Liver (tissue), 2 donors: ENCODE results near the gene PASK.
"Not testable (repeated sequence)": the region's sequence is repeated elsewhere in the genome, so short reads cannot be mapped to it uniquely, and the experiment has no call there.

Source experiments
- TF ChIP-seq, protein P1 (sequence below): fragments of 150-350 bp; IDR thresholded peaks from 2 replicates; pipeline ENCODE4 v1.5.1; 2017; ENCODE audit warnings: improper control_type of control experiment, low read depth, low read length; ENCODE audit not compliant: missing input control
- TF ChIP-seq, protein P2 (sequence below): IDR thresholded peaks from 2 replicates; pipeline ENCODE4 v1.6.1; 2016; ENCODE audit warnings: antibody characterized with exemption, mild to moderate bottlenecking
- donor health status: healthy.

DNA sequence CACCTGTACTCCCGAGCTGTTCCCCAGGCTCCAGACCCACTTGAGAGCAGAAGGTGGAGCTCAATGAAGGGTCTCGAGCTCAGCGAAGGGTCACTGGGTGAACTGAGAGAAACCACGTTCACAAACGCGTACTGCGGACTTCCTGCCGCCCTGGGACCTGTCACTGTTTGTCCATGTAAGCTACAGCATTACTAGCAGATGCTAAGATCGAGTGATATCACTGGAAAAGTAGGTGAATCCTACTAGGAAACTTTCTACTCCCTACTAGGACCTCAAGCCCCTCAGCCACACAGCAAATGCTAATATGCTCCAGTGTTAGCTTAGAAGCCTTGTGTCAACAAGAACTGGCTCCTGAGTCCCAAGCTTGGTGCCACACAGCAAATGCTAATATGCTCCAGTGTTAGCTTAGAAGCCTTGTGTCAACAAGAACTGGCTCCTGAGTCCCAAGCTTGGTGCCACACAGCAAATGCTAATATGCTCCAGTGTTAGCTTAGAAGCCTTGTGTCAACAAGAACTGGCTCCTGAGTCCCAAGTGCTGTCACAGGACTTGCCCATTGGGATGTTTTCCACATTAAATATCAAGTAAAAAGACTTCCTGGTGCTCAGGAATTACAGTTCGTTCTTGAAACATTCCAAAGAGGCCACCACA lies 56.0 kb downstream of the PASK start:
- TF ChIP-seq, protein P1, sequence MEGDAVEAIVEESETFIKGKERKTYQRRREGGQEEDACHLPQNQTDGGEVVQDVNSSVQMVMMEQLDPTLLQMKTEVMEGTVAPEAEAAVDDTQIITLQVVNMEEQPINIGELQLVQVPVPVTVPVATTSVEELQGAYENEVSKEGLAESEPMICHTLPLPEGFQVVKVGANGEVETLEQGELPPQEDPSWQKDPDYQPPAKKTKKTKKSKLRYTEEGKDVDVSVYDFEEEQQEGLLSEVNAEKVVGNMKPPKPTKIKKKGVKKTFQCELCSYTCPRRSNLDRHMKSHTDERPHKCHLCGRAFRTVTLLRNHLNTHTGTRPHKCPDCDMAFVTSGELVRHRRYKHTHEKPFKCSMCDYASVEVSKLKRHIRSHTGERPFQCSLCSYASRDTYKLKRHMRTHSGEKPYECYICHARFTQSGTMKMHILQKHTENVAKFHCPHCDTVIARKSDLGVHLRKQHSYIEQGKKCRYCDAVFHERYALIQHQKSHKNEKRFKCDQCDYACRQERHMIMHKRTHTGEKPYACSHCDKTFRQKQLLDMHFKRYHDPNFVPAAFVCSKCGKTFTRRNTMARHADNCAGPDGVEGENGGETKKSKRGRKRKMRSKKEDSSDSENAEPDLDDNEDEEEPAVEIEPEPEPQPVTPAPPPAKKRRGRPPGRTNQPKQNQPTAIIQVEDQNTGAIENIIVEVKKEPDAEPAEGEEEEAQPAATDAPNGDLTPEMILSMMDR: not testable (repeated sequence)
- TF ChIP-seq, protein P2, sequence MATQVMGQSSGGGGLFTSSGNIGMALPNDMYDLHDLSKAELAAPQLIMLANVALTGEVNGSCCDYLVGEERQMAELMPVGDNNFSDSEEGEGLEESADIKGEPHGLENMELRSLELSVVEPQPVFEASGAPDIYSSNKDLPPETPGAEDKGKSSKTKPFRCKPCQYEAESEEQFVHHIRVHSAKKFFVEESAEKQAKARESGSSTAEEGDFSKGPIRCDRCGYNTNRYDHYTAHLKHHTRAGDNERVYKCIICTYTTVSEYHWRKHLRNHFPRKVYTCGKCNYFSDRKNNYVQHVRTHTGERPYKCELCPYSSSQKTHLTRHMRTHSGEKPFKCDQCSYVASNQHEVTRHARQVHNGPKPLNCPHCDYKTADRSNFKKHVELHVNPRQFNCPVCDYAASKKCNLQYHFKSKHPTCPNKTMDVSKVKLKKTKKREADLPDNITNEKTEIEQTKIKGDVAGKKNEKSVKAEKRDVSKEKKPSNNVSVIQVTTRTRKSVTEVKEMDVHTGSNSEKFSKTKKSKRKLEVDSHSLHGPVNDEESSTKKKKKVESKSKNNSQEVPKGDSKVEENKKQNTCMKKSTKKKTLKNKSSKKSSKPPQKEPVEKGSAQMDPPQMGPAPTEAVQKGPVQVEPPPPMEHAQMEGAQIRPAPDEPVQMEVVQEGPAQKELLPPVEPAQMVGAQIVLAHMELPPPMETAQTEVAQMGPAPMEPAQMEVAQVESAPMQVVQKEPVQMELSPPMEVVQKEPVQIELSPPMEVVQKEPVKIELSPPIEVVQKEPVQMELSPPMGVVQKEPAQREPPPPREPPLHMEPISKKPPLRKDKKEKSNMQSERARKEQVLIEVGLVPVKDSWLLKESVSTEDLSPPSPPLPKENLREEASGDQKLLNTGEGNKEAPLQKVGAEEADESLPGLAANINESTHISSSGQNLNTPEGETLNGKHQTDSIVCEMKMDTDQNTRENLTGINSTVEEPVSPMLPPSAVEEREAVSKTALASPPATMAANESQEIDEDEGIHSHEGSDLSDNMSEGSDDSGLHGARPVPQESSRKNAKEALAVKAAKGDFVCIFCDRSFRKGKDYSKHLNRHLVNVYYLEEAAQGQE: not testable (repeated sequence)
